ENCODE measurements around the gene WDR64. TPM values are rescaled to one million over a fixed set of nuclear protein-coding genes. Genes with fewer than 3 reads are reported as not detected.

The WDR64 gene
- total RNA-seq, 1 experiment from 2014 or later = not detected

- peaks cover 13% of the 10 kb centered on the region for H3K4me1 ChIP-seq (ENCODE audit: insufficient read depth, low read length)
- H3K27me3 ChIP-seq (ENCODE audit: low read length) = no peaks in the 10 kb centered on the region
- H3K36me3 ChIP-seq (ENCODE audit: low read depth, low read length) = no peaks in the 10 kb centered on the region
- CTCF ChIA-PET = no interaction called here
- H2AFZ ChIP-seq (ENCODE audit: low read length) = 0 out of 2 replicates have a peak overlapping the region, but pooled peaks have one; percentile 1
- POLR2A ChIA-PET (ENCODE audit: unreplicated experiment) = no interaction called here
- no peaks in the 10 kb centered on the region for H3F3A ChIP-seq (ENCODE audit: low read length, unreplicated experiment)
- no TSS peak for BruUV-seq (replicated peaks)
- H3K79me2 ChIP-seq (ENCODE audit: low read length) = no peaks in the 10 kb centered on the region
- no peaks in the 10 kb centered on the region for H3K9me3 ChIP-seq (ENCODE audit: low read length)
- intact Hi-C loops (cut with micrococcal nuclease) = no loop called here
- ATAC-seq = peak; percentile 88
- 0 out of 2 replicates have a peak, but pooled peaks have one; percentile 10 for TF ChIP-seq CTCF (conservative IDR thresholded peaks at IDR 0.05; ENCODE audit: low read depth, low read length)
- no peak for TF ChIP-seq EZH2 (IDR thresholded peaks at IDR 0.05; ENCODE audit: low read length, unreplicated experiment)
- no peak for TF ChIP-seq EZH2phosphoT487 (IDR thresholded peaks at IDR 0.05; ENCODE audit: borderline replicate concordance, low read length)
- no peak overlapping the region for H3K9ac ChIP-seq (ENCODE audit: low read length)
- peak; percentile 33 for DNase-seq
- H3K4me2 ChIP-seq (ENCODE audit: low read length) = peak overlapping the region; percentile 41
- H3K4me3 ChIP-seq (ENCODE audit: low read length) = no peak overlapping the region; the same call in 1 of the 2 replicates
- no peaks in the 10 kb centered on the region for H3K9me2 ChIP-seq (replicated peaks; ENCODE audit: low read length)
- H4K20me1 ChIP-seq (ENCODE audit: low read length) = no peaks in the 10 kb centered on the region
- no peak overlapping the region for H3K27ac ChIP-seq (ENCODE audit: low read length)
Measured at GRCh38 chr1:241724741-241725356, 72.8 kb downstream of the WDR64 start.

GRCh38 chr1:241730031-241730430 lies 78.0 kb downstream of the WDR64 start:
- no peaks in the 10 kb centered on the region for H3F3A ChIP-seq (ENCODE audit: low read length, unreplicated experiment)
- no peaks in the 10 kb centered on the region for H3K79me2 ChIP-seq (ENCODE audit: low read length)
- H2AFZ ChIP-seq (ENCODE audit: low read length) = no peak overlapping the region
- H3K4me3 ChIP-seq (ENCODE audit: low read length) = no peak overlapping the region
- no peaks in the 10 kb centered on the region for H3K36me3 ChIP-seq (ENCODE audit: low read depth, low read length)
- CTCF ChIA-PET = no interaction called here
- H3K9ac ChIP-seq (ENCODE audit: low read length) = no peak overlapping the region
- peaks cover 2% of the 10 kb centered on the region for H3K4me1 ChIP-seq (ENCODE audit: insufficient read depth, low read length)
- POLR2A ChIA-PET (ENCODE audit: unreplicated experiment) = no interaction called here
- H3K27ac ChIP-seq (ENCODE audit: low read length) = no peak overlapping the region
- DNase-seq (peak; percentile 23), ATAC-seq (no peak)
- BruUV-seq (replicated peaks) = no TSS peak
- H3K9me3 ChIP-seq (ENCODE audit: low read length) = no peaks in the 10 kb centered on the region
- H3K4me2 ChIP-seq (ENCODE audit: low read length) = no peak overlapping the region
- H4K20me1 ChIP-seq (ENCODE audit: low read length) = no peaks in the 10 kb centered on the region
- no peaks in the 10 kb centered on the region for H3K9me2 ChIP-seq (replicated peaks; ENCODE audit: low read length)
- TF ChIP-seq EZH2 (IDR thresholded peaks at IDR 0.05; ENCODE audit: low read length, unreplicated experiment) = no peak
- no peak for TF ChIP-seq EZH2phosphoT487 (IDR thresholded peaks at IDR 0.05; ENCODE audit: borderline replicate concordance, low read length)
- no peak for TF ChIP-seq CTCF (conservative IDR thresholded peaks at IDR 0.05; ENCODE audit: low read depth, low read length)
- intact Hi-C loops (cut with micrococcal nuclease) = no loop called here
- H3K27me3 ChIP-seq (ENCODE audit: low read length) = no peaks in the 10 kb centered on the region

- Histone ChIP-seq H2AFZ (ENCODE audit: low read length) (no peak overlapping the region), H3K9me3 (ENCODE audit: low read length) (no peaks in the 10 kb centered on the region), H3K79me2 (ENCODE audit: low read length) (no peaks in the 10 kb centered on the region), H3K9ac (ENCODE audit: low read length) (no peak overlapping the region), H3K4me3 (ENCODE audit: low read length) (no peak overlapping the region), H3K27ac (ENCODE audit: low read length) (no peak overlapping the region), H3K4me1 (ENCODE audit: insufficient read depth, low read length) (no peaks in the 10 kb centered on the region), H4K20me1 (ENCODE audit: low read length) (no peaks in the 10 kb centered on the region), H3K27me3 (ENCODE audit: low read length) (no peaks in the 10 kb centered on the region), H3K9me2 (replicated peaks; ENCODE audit: low read length) (no peaks in the 10 kb centered on the region), H3K36me3 (ENCODE audit: low read depth, low read length) (no peaks in the 10 kb centered on the region), H3K4me2 (ENCODE audit: low read length) (no peak overlapping the region), H3F3A (ENCODE audit: low read length, unreplicated experiment) (no peaks in the 10 kb centered on the region)
- CTCF ChIA-PET = no interaction called here
- intact Hi-C loops (cut with micrococcal nuclease) = no loop called here
- no peak for ATAC-seq
- TF ChIP-seq EZH2 (IDR thresholded peaks at IDR 0.05; ENCODE audit: low read length, unreplicated experiment) = no peak
- TF ChIP-seq CTCF (conservative IDR thresholded peaks at IDR 0.05; ENCODE audit: low read depth, low read length) = no peak
- TF ChIP-seq EZH2phosphoT487 (IDR thresholded peaks at IDR 0.05; ENCODE audit: borderline replicate concordance, low read length) = no peak
- BruUV-seq (replicated peaks) = no TSS peak
- no peak for DNase-seq
- POLR2A ChIA-PET (ENCODE audit: unreplicated experiment) = no interaction called here
Measured at GRCh38 chr1:241733899-241734298, 81.8 kb downstream of the WDR64 start.
